ENCODE results near the gene RBM18. TPM values are rescaled to one million over a fixed set of nuclear protein-coding genes. Genes with fewer than 3 reads are reported as not detected.

RBM18 gene
- total RNA-seq, 1 donor from 2014 or later: 29.1 TPM

DNA sequence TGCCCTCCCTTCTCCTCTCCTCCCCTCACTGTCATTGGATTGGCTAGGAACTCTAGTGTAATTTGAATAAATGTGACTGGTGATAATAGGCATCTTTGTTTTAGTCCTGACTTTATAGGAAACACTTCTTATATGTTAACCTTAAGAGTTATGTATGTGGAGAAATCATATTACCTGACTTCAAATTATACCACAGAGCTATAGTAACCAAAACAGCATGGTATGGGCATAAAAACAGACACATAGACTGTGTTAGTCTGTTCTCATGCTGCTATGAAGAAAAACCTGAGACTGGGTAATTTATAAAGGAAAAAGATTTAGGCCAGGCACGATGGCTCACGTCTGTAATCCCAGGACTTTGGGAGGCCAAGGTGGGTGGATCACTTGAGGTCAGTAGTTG, 9.4 kb upstream of the RBM18 start:
- H3K4me3 Mint-ChIP-seq (ENCODE audit: unreplicated experiment): no peak overlapping the region
- H3K4me2 ChIP-seq (ENCODE audit: low read length): no peak overlapping the region
- H3K9me3 Mint-ChIP-seq (ENCODE audit: unreplicated experiment): peaks cover 5% of the 10 kb centered on the region
- peaks cover 21% of the 10 kb centered on the region for H3K36me3 Mint-ChIP-seq (ENCODE audit: low read depth, unreplicated experiment)
- H3K27ac Mint-ChIP-seq (ENCODE audit: unreplicated experiment): no peak overlapping the region
- peaks cover 11% of the 10 kb centered on the region for H4K20me1 ChIP-seq (ENCODE audit: insufficient read depth, low read length)
- no peaks in the 10 kb centered on the region for H3K4me1 ChIP-seq (ENCODE audit: insufficient read depth, low read length)
- DNase-seq (ENCODE audit: low read depth) (no peak), FAIRE-seq (no peak)
- no peak for TF ChIP-seq EZH2 (IDR thresholded peaks at IDR 0.05; ENCODE audit: insufficient read depth, low read length)
- TF ChIP-seq, protein P1, sequence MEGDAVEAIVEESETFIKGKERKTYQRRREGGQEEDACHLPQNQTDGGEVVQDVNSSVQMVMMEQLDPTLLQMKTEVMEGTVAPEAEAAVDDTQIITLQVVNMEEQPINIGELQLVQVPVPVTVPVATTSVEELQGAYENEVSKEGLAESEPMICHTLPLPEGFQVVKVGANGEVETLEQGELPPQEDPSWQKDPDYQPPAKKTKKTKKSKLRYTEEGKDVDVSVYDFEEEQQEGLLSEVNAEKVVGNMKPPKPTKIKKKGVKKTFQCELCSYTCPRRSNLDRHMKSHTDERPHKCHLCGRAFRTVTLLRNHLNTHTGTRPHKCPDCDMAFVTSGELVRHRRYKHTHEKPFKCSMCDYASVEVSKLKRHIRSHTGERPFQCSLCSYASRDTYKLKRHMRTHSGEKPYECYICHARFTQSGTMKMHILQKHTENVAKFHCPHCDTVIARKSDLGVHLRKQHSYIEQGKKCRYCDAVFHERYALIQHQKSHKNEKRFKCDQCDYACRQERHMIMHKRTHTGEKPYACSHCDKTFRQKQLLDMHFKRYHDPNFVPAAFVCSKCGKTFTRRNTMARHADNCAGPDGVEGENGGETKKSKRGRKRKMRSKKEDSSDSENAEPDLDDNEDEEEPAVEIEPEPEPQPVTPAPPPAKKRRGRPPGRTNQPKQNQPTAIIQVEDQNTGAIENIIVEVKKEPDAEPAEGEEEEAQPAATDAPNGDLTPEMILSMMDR (IDR thresholded peaks at IDR 0.05; ENCODE audit: insufficient read depth, low read depth, low read length): no peak
- peaks cover 60% of the 10 kb centered on the region for H3K79me2 ChIP-seq (ENCODE audit: insufficient read depth, low read length)
- no peak overlapping the region for H3K27ac ChIP-seq (ENCODE audit: low read depth, low read length)
- H2AFZ ChIP-seq (ENCODE audit: low read depth, low read length): no peak overlapping the region
- no peaks in the 10 kb centered on the region for H3K27me3 Mint-ChIP-seq (ENCODE audit: low read depth, unreplicated experiment)
- H3K27me3 ChIP-seq (ENCODE audit: insufficient read depth, low read length): no peaks in the 10 kb centered on the region
- H3K36me3 ChIP-seq (ENCODE audit: insufficient read depth, low read length): no peaks in the 10 kb centered on the region
- no peaks in the 10 kb centered on the region for H3K4me1 Mint-ChIP-seq (ENCODE audit: low read depth, unreplicated experiment)
- no peak overlapping the region for H3K9ac ChIP-seq (ENCODE audit: low read length)
- no peak overlapping the region for H3K4me3 ChIP-seq (ENCODE audit: insufficient read depth, low read depth, low read length)
- peaks cover 3% of the 10 kb centered on the region for H3K9me3 ChIP-seq (ENCODE audit: insufficient read depth, low read depth, low read length)

DNA sequence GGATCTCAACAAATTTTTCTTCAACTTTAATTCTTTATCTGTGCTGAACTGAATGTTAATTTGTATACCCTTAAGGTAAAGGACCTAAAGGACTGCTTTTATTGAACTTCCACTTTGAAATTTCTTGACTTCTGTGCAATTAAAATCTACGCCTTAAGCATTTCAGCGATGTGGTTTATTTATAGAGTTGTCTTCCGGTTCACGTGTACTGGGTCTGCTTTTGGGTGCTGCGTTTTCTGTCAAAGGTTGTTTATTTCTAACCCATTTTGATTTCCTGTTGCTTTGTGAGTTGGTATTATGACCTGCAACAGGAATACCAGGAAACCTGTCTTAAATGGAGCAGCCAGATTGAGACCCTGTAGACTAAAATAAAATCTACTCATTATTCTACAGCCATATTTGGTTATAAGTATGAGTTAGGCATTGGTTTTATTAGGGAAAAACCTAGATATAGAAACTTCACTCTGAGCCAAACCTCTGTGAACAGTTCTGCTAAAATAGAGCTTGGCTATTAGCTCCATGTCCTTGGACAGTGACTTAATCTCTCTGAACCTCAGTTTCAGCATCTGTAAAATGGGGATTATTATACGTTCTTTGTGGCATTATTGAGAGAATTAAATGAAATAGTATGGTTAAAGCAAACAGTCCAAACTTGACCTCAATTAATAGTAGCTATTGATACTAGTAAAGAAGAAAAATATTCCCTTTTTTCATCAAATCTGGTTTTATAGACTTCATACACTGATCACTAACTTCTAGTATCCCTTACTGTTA, 3.6 kb upstream of the RBM18 start:
- Histone ChIP-seq H3K4me2 (ENCODE audit: low read length) (no peak overlapping the region), H3K4me3 (ENCODE audit: insufficient read depth, low read depth, low read length) (no peak overlapping the region), H3K27me3 (ENCODE audit: insufficient read depth, low read length) (no peaks in the 10 kb centered on the region), H3K27ac (ENCODE audit: low read depth, low read length) (no peak overlapping the region), H3K4me1 (ENCODE audit: insufficient read depth, low read length) (peaks cover 16% of the 10 kb centered on the region), H3K36me3 (ENCODE audit: insufficient read depth, low read length) (no peaks in the 10 kb centered on the region), H3K9ac (ENCODE audit: low read length) (no peak overlapping the region), H3K79me2 (ENCODE audit: insufficient read depth, low read length) (peaks cover 61% of the 10 kb centered on the region), H2AFZ (ENCODE audit: low read depth, low read length) (no peak overlapping the region), H4K20me1 (ENCODE audit: insufficient read depth, low read length) (no peaks in the 10 kb centered on the region), H3K9me3 (ENCODE audit: insufficient read depth, low read depth, low read length) (no peaks in the 10 kb centered on the region)
- Mint-ChIP-seq H3K4me1 (ENCODE audit: low read depth, unreplicated experiment) (peaks cover 3% of the 10 kb centered on the region), H3K9me3 (ENCODE audit: unreplicated experiment) (no peaks in the 10 kb centered on the region), H3K27ac (ENCODE audit: unreplicated experiment) (no peak overlapping the region), H3K36me3 (ENCODE audit: low read depth, unreplicated experiment) (peaks cover 8% of the 10 kb centered on the region), H3K27me3 (ENCODE audit: low read depth, unreplicated experiment) (no peaks in the 10 kb centered on the region), H3K4me3 (ENCODE audit: unreplicated experiment) (no peak overlapping the region)
- DNase-seq (ENCODE audit: low read depth) (no peak), FAIRE-seq (no peak)
- TF ChIP-seq EZH2 (IDR thresholded peaks at IDR 0.05; ENCODE audit: insufficient read depth, low read length): no peak
- TF ChIP-seq, protein P1 (IDR thresholded peaks at IDR 0.05; ENCODE audit: insufficient read depth, low read depth, low read length): no peak
